K562 treated with DMSO at 1 percent for 24 hours (cell line): Measurements from ENCODE around the gene GNPNAT1. TPM values are rescaled to one million over a fixed set of nuclear protein-coding genes. Genes with fewer than 3 reads are reported as not detected.

ENCODE experiments used
- total RNA-seq: library from RNA; unstranded; fragments of 300-600 nt; gene quantifications from 2 replicates; pipeline ENCODE4 v1.2.3, GENCODE V29; 2022; ENCODE audit warnings: low read depth; ENCODE audit not compliant: insufficient read depth

The GNPNAT1 gene
- total RNA-seq: 5.3 and 8.5 TPM in 2 replicates

DNA sequence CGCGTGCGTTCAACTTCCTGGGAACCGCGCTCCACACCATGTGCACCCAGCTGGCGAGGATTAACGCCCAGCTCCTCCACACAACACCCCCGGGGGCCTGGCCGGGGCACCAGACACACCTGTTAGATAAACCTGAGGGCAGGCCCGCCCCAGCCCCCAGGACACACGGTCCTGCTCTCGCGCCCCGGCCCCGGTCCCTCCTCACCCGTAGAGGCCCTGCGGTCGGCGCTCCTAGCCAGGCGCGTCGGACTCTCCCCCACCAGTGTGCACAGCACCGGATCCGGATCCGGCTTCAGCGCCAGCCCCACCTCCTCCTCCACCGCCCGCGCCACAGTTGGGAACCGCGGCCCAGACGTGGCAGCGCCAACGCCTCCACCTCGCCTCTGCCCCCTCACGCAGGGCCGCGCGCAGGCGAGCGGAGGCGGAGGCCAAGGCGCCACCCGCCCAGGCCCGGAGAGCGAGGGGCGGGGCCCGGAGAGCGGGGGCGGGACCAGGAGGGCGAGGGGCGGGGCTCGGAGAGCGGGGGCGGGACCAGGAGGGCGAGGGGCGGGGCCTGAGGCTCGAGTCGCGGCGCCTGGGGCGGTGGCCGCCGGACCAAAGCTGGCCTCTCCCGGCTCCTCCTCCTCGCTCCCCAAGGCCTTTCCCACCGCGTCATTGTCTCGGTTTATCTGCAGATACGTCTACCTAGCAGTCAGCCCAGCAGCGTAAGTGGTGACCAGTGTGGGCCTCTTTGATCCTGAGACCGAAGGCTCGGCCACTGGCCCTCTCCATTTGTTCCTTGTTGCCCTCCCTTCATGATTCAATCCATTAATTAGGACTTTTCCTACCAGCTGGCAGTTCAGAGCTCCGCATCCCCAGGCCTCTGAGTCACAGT, at the start of gene GNPNAT1:
Gene GNPNAT1, minus strand, starts transcription at position 385 of the 874 bp plus-strand sequence. CDS start 6,957 bp downstream, outside the sequence.

DNA sequence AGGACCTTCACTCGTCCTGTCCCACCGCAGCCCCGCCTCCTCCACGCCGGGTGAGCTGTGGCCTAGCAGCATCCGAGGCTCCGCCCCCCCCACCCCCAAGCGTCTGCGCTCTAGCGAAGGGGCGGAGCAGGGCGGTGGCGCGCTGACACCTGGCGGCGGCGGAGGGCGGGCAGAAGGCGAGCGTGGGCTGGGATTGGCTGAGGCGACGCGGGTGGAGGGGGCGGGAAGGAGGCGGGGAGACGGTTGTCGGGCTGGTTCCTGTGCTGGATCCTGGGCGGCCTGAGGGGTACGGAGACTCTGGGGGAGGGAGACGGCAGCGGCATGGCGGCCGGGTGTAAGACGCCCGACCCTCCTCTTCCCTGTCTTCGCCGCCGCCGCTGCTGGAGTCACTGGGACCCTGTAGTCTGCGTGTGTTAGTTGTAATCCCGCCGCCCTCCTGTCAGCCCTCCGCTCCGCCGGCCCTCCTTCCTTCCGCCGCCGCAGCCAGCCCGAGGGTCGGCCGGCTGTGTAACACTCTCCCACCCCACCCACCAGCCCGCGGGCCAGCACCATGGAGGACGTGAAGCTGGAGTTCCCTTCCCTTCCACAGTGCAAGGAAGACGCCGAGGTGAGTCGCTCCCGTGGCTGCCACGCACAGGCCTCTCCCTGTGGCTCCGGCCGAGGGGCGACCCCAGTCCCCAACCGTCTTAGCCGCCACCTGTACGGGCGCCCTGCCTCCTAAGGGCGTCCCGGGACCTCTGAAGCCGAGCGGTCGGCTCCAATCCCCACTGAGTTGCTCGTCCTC, 61.3 kb downstream of the GNPNAT1 start, which contains the start of gene STYX:
Gene STYX, plus strand, starts transcription at position 242 of the 784 bp plus-strand sequence. Its CDS starts 309 bp downstream, at position 551.

Other genes with a start within 250 kb of the GNPNAT1 start
- 2.5 and 3.5 TPM in 2 replicates for gene TXNDC16, start 239.1 kb downstream of the GNPNAT1 start, total RNA-seq
- 0.15 TPM in 1 of 2 replicates, not detected in the other for gene GPR137C, start 238.8 kb downstream of the GNPNAT1 start, total RNA-seq
- gene ERO1A, start 96.0 kb downstream of the GNPNAT1 start, total RNA-seq: 19.8 and 22.0 TPM in 2 replicates
- 43.4 and 51.6 TPM in 2 replicates for gene PSMC6, start 84.4 kb downstream of the GNPNAT1 start, total RNA-seq
- gene STYX, start 61.4 kb downstream of the GNPNAT1 start, total RNA-seq: 3.4 and 4.1 TPM in 2 replicates
- 3.5 and 4.5 TPM in 2 replicates for gene FERMT2, start 159.4 kb upstream of the GNPNAT1 start, total RNA-seq